Right lobe of liver (tissue), 4 donors: ENCODE results near the gene EFNA3.

ENCODE experiments used
- CTCF ChIP-seq, 4 donors: fragments of 200-600 bp in 3 of 4; fragments of 450-650 bp in 1 of 4; IDR thresholded peaks; one replicate each; pipeline versions ENCODE4 v1.5.1 to v1.8.0; 2016 to 2022; ENCODE audit warnings: antibody characterized with exemption in 4 of 4, mild to moderate bottlenecking in 2 of 4
- POLR2A ChIP-seq: fragments of 450-650 bp; IDR thresholded peaks from one replicate; pipeline ENCODE4 v1.6.1; 2017; ENCODE audit warnings: antibody characterized with exemption, mild to moderate bottlenecking
- donor health status: DM: no; HTN: no; CAD: no.
- donor health status: DM: no; HTN: no; CAD: no.
- donor health status: DM: no; HTN: yes; CAD: no.

GRCh38 chr1:155053531-155054105, 25.0 kb upstream of the EFNA3 start:
- no peak for TF ChIP-seq POLR2A
- TF ChIP-seq CTCF (IDR thresholded peaks at IDR 0.05): no peak
